HEK293T (cell line): ENCODE data around the gene TNFRSF8.
A peak's percentile ranks its signal among the peaks of the same experiment; 100 is the strongest.
"Not testable (repeated sequence)": the region's sequence is repeated elsewhere in the genome, so short reads cannot be mapped to it uniquely, and the experiment has no call there.

Experiments
- CTCF ChIA-PET: fragments of 350-600 bp; formaldehyde crosslinking; extraction: SDS; loops from one replicate; lab custom pipeline; 2021; ENCODE audit warnings: antibody characterized with exemption, inconsistent platforms; lab: Yijun Ruan, JAX
- POLR2A ChIA-PET: fragments of 350-600 bp; formaldehyde crosslinking; extraction: SDS; loops from one replicate; lab custom pipeline; 2020; ENCODE audit warnings: antibody characterized with exemption, inconsistent platforms; lab: Yijun Ruan, JAX
- DNase-seq: peaks from one replicate; pipeline ENCODE4 v3.0.0; 2012; ENCODE audit warnings: mixed read lengths; ENCODE audit errors: extremely low spot score
- ARNT ChIP-seq: fragments of 450-650 bp; IDR thresholded peaks from 2 replicates; pipeline ENCODE4 v1.6.1; 2017; ENCODE audit warnings: mild to moderate bottlenecking
- BHLHE40 ChIP-seq: fragments of 450-650 bp; IDR thresholded peaks from 2 replicates; pipeline ENCODE4 v1.6.1; 2016; ENCODE audit warnings: mild to moderate bottlenecking, moderate library complexity, borderline replicate concordance
- CTBP1 ChIP-seq: fragments of 450-650 bp; IDR thresholded peaks from 2 replicates; pipeline ENCODE4 v1.6.1; 2016; ENCODE audit warnings: borderline replicate concordance
- ELF4 ChIP-seq: fragments of 450-650 bp; IDR thresholded peaks from 2 replicates; pipeline ENCODE4 v1.6.1; 2017; ENCODE audit warnings: antibody characterized with exemption
- FOXA1 ChIP-seq: fragments of 450-650 bp; IDR thresholded peaks from 2 replicates; pipeline ENCODE4 v1.6.1; 2016; ENCODE audit warnings: mild to moderate bottlenecking
- FOXK2 ChIP-seq: fragments of 450-650 bp; IDR thresholded peaks from 2 replicates; pipeline ENCODE4 v1.6.1; 2016; ENCODE audit warnings: mild to moderate bottlenecking
- FOXM1 ChIP-seq: fragments of 450-650 bp; IDR thresholded peaks from 2 replicates; pipeline ENCODE4 v1.6.1; 2017; ENCODE audit warnings: mild to moderate bottlenecking, borderline replicate concordance
- HDGF ChIP-seq: fragments of 450-650 bp; IDR thresholded peaks from 2 replicates; pipeline ENCODE4 v1.6.1; 2017; ENCODE audit warnings: antibody characterized with exemption, borderline replicate concordance
- L3MBTL2 ChIP-seq: fragments of 450-650 bp; conservative IDR thresholded peaks from 2 replicates; pipeline ENCODE4 v1.6.1; 2016; ENCODE audit warnings: mild to moderate bottlenecking
- LEF1 ChIP-seq: fragments of 450-650 bp; IDR thresholded peaks from 2 replicates; pipeline ENCODE4 v1.6.1; 2017; ENCODE audit warnings: mild to moderate bottlenecking, borderline replicate concordance
- NFRKB ChIP-seq: fragments of 450-650 bp; IDR thresholded peaks from 2 replicates; pipeline ENCODE4 v1.6.1; 2016; ENCODE audit warnings: mild to moderate bottlenecking, moderate library complexity
- PKNOX1 ChIP-seq: fragments of 450-650 bp; IDR thresholded peaks from 2 replicates; pipeline ENCODE4 v1.6.1; 2016
- SP1 ChIP-seq: fragments of 450-650 bp; IDR thresholded peaks from 2 replicates; pipeline ENCODE4 v1.6.1; 2017
- SUZ12 ChIP-seq: fragments of 450-650 bp; IDR thresholded peaks from 2 replicates; pipeline ENCODE4 v1.6.1; 2016; ENCODE audit warnings: mild to moderate bottlenecking
- TARDBP ChIP-seq: fragments of 450-650 bp; IDR thresholded peaks from 2 replicates; pipeline ENCODE4 v1.6.1; 2016
- ZNF384 ChIP-seq: fragments of 450-650 bp; IDR thresholded peaks from 2 replicates; pipeline ENCODE4 v1.6.1; 2016

TNFRSF8 gene

GRCh38 chr1:12095452-12096263 lies 32.6 kb downstream of the TNFRSF8 start:
- peak; percentile 44 for DNase-seq
- ChIA-PET POLR2A (no interaction called here), CTCF (no interaction called here)
- no peak for TF ChIP-seq ELF4
- no peak for TF ChIP-seq FOXM1
- TF ChIP-seq LEF1 = no peak
- no peak for TF ChIP-seq L3MBTL2
- no peak for TF ChIP-seq NFRKB
- TF ChIP-seq FOXA1 = no peak
- no peak for TF ChIP-seq CTBP1
- TF ChIP-seq FOXK2 = no peak
- TF ChIP-seq BHLHE40 = no peak
- no peak for TF ChIP-seq ARNT
- no peak for TF ChIP-seq SP1
- TF ChIP-seq SUZ12 = no peak
- TF ChIP-seq TARDBP = no peak
- no peak for TF ChIP-seq PKNOX1

- no peak for TF ChIP-seq TARDBP
- TF ChIP-seq CTBP1 = no peak
- no peak for TF ChIP-seq L3MBTL2
- no peak for TF ChIP-seq ZNF384
- no peak for TF ChIP-seq FOXM1
- TF ChIP-seq FOXK2 = no peak
- no peak for TF ChIP-seq ELF4
- DNase-seq = no peak
- CTCF ChIA-PET = no interaction called here
- POLR2A ChIA-PET = no interaction called here
Observed at GRCh38 chr1:12096615-12097014, 33.5 kb downstream of the TNFRSF8 start.

GRCh38 chr1:12097321-12097720 lies 34.2 kb downstream of the TNFRSF8 start:
- DNase-seq = no peak
- POLR2A ChIA-PET = no interaction called here
- CTCF ChIA-PET = no interaction called here
- TF ChIP-seq BHLHE40 (no peak), HDGF (no peak), L3MBTL2 (no peak), ELF4 (no peak), NFRKB (no peak), LEF1 (no peak), FOXM1 (no peak), TARDBP (no peak), SUZ12 (no peak), CTBP1 (no peak), SP1 (no peak), ARNT (no peak), ZNF384 (no peak), FOXK2 (no peak), FOXA1 (no peak), PKNOX1 (no peak)

- ChIA-PET POLR2A (no interaction called here), CTCF (no interaction called here)
- no peak for DNase-seq
- TF ChIP-seq FOXK2 (no peak), ZNF384 (no peak), HDGF (no peak), SP1 (no peak), PKNOX1 (no peak), FOXA1 (no peak), TARDBP (no peak), FOXM1 (no peak), BHLHE40 (no peak), NFRKB (no peak), SUZ12 (no peak), L3MBTL2 (no peak), ARNT (no peak), ELF4 (no peak), LEF1 (no peak), CTBP1 (no peak)
Observed at GRCh38 chr1:12098786-12099185, 35.7 kb downstream of the TNFRSF8 start.

GRCh38 chr1:12099610-12100009 lies 36.5 kb downstream of the TNFRSF8 start:
- POLR2A ChIA-PET = no interaction called here
- no peak for DNase-seq
- CTCF ChIA-PET = interaction anchor here (1.8 kb wide), 1 partner anchor 15 kb away, joined by 4 read pairs; no protein-coding TSS in a partner anchor
- TF ChIP-seq HDGF = no peak
- TF ChIP-seq NFRKB = no peak
- TF ChIP-seq PKNOX1 = no peak
- no peak for TF ChIP-seq SUZ12
- TF ChIP-seq BHLHE40 = no peak

GRCh38 chr1:12100071-12100470 lies 37.0 kb downstream of the TNFRSF8 start:
- POLR2A ChIA-PET = no interaction called here
- no peak for DNase-seq
- CTCF ChIA-PET = interaction anchor here (1.2 to 1.8 kb wide), 2 partner anchors 9 to 15 kb away, joined by 3 to 4 read pairs; no protein-coding TSS in a partner anchor
- no peak for TF ChIP-seq NFRKB
- TF ChIP-seq CTBP1 = no peak
- no peak for TF ChIP-seq SP1
- no peak for TF ChIP-seq PKNOX1
- TF ChIP-seq ELF4 = no peak
- no peak for TF ChIP-seq ARNT
- no peak for TF ChIP-seq TARDBP
- no peak for TF ChIP-seq FOXM1
- no peak for TF ChIP-seq FOXK2
- no peak for TF ChIP-seq L3MBTL2
- TF ChIP-seq BHLHE40 = no peak

- CTCF ChIA-PET = interaction anchor here (1.2 to 1.8 kb wide), 2 partner anchors 8 to 16 kb away, joined by 3 to 4 read pairs; no protein-coding TSS in a partner anchor
- POLR2A ChIA-PET, DNase-seq: not testable (repeated sequence)
Observed at GRCh38 chr1:12101120-12101519, 38.0 kb downstream of the TNFRSF8 start.
